NCI-H2081 treated with DMSO at 0.1 percent for 48 hours (cell line): ENCODE data around the gene CHMP1A.

Experiments
- DNase-seq: peaks from one replicate; lab custom pipeline; 2025; lab: John Stamatoyannopoulos, UW

The CHMP1A gene

GRCh38 chr16:89602952-89603590 lies 54.4 kb downstream of the CHMP1A start:
- no peak for DNase-seq

- no peak for DNase-seq
These were observed 55.1 kb downstream of the CHMP1A start for GRCh38 chr16:89602273-89602951.

- DNase-seq: no peak
These were observed 55.6 kb downstream of the CHMP1A start for GRCh38 chr16:89601906-89602272.

GRCh38 chr16:89600956-89601355 lies 56.6 kb downstream of the CHMP1A start:
- DNase-seq: no peak

GRCh38 chr16:89600427-89600826 lies 57.1 kb downstream of the CHMP1A start:
- no peak for DNase-seq

GRCh38 chr16:89599902-89600301 lies 57.6 kb downstream of the CHMP1A start:
- no peak for DNase-seq

GRCh38 chr16:89599451-89599858 lies 58.1 kb downstream of the CHMP1A start:
- DNase-seq: no peak

GRCh38 chr16:89598199-89598598 lies 59.3 kb downstream of the CHMP1A start:
- DNase-seq: no peak

- DNase-seq: no peak
These were observed 60.4 kb downstream of the CHMP1A start for GRCh38 chr16:89596957-89597649.

- DNase-seq: no peak
These were observed 61.3 kb downstream of the CHMP1A start for GRCh38 chr16:89596061-89596689.

GRCh38 chr16:89595330-89596060 lies 62.0 kb downstream of the CHMP1A start:
- DNase-seq: no peak
